Effector CD8-positive, alpha-beta T cell (primary cell): ENCODE data around the gene HSPB8.
"Not testable (repeated sequence)": the region's sequence is repeated elsewhere in the genome, so short reads cannot be mapped to it uniquely, and the experiment has no call there.

Experiments used
- DNase-seq: peaks from one replicate; lab custom pipeline; 2025; lab: John Stamatoyannopoulos, UW

The HSPB8 gene

DNA sequence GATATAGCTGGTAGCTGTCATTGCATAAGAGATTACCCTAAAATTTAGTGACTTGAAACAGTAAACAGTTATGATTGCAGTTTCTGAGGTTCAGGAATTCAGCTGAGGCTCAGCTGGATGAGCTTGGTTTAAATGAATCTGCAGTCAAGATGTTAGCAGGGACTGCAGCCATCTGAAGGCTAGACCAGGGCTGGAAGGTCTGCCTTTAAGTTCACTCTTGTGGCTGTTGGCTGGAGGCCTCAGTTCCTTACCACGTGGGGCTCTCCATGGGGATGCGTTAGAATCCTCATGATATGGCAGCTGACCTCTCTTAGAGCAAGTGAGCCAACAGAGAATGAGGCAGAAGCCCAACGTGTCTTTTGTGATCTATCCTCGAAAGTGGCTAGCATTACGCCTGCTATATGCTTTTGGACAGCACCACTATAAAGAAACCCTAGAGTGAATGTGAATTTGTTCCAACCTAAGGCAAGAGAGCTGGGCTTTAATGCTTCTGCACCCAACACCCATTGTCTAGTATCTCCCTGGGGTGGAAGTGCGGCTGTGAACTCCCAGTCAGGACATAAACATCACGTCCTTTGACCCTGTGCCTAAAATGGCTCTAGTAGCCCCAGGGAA, 26.0 kb downstream of the HSPB8 start:
- DNase-seq = no peak

GRCh38 chr12:119206348-119207062, 27.8 kb downstream of the HSPB8 start:
- DNase-seq = no peak

- DNase-seq = no peak
Measured at GRCh38 chr12:119207063-119207560, 28.4 kb downstream of the HSPB8 start.

DNA sequence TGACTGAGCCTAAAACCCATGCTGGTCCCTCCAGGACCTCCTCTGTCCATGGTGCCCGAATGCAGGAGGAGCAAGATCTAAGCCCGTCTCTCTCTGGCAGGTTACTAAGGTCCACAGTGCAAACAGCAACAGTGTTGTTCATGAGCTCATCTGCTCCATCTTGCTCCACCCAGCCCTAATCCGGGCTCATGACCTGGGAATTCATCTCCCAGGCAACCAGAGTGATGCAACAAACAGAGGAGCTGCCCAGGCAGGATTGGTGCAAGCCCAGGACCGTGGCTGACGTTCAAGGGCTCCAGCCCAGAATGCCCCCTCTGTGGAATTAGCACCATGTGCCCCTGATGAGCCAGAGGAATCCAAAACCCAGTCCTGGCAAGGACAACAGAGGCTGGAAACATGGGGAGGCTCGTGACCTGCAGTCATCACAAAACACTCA, 29.9 kb downstream of the HSPB8 start:
- no peak for DNase-seq

GRCh38 chr12:119211884-119212283, 33.2 kb downstream of the HSPB8 start:
- no peak for DNase-seq

DNA sequence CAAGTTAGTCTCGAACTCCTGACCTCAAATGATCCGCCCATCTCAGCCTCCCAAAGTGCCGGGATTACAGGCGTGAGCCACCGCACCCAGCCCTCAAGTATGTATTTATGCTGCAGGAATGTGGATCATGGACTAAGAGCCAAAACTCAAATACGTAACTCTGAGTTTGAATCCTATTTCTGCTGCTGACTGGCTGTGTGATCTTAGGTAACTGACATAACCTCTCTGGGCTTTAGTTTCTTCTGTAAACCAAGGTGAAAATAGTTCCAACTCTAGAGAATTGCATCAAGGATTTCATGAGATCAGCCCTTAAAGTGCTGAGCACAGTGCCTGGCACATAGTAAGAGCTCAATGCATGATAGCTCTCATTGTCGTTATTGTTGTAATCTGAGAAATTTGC, 37.4 kb downstream of the HSPB8 start:
- no peak for DNase-seq

GRCh38 chr12:119218875-119219274, 40.1 kb downstream of the HSPB8 start:
- DNase-seq = not testable (repeated sequence)

DNA sequence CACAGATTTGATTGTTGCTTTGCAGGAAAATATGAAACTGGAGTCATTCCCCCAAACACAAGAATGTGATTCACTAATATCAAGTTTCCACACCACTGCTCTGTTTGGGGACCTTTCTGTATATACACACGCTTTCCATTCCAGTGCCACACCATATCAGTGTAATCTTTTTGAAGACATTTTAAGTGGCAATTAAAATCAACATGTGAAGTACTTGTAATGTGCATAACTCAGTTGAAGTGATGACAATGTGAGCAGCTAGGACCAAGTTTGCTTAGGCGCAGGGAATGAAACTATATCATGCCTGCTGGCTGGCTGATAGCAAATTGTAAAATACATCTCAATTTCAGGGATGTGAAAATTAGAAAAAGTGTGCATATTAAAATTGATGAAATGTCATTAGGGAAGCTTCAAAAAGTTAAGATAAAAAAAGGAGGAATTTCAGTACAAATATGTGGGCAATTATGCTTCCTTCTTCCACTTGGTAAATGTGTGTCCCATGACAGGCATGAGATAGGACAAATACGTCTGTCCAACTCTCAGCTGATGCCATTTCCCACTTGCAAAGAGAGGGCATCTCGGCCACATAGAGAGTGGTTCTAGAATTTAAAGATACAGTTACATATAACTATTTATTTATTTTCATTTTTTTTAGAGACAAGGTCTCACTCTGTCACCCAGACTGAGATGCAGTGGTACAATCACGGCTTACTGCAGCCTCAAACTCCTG, 43.7 kb downstream of the HSPB8 start:
- no peak for DNase-seq

- DNase-seq = no peak
Measured at GRCh38 chr12:119225454-119225853, 46.7 kb downstream of the HSPB8 start.

DNA sequence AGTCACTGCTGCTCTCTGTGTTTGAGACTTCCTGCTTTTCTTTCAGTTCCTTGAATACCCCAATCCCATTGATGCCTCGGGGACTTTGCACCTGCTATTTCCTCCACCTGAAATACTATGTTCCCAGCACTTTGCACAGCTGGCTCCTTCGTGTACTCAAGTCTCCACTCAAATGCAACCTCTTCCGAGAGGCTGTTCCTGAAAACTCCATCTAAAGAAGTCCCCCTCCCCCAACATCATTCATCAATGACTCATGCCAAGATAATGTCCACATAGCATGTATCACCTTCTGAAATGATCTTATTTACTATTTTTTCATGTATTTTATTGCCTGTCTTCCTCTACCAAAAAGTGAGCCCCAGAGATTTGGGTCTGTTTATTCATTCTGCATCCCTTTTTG, 48.6 kb downstream of the HSPB8 start:
- no peak for DNase-seq

GRCh38 chr12:119229205-119229604, 50.5 kb downstream of the HSPB8 start:
- DNase-seq = no peak

- DNase-seq = no peak
Measured at GRCh38 chr12:119229837-119230236, 51.1 kb downstream of the HSPB8 start.

DNA sequence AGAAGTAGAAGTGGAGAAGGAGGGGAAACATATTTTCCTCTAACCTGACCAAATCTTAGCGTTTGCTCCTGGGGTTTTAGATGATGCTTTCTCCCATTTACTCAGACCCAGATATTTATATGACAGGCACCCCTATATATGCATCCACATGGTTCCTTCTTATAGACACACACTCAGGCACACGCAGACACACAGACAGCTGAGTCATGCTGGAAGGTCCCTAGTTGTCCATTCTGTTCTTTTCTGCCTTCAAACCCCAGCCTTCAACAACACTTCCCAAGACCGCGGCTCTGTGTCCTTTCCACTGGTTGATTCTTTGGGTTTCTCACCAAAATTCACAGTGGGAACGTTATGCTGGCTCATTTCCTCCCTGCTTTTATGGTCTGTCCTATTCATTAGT, 52.1 kb downstream of the HSPB8 start:
- no peak for DNase-seq

DNA sequence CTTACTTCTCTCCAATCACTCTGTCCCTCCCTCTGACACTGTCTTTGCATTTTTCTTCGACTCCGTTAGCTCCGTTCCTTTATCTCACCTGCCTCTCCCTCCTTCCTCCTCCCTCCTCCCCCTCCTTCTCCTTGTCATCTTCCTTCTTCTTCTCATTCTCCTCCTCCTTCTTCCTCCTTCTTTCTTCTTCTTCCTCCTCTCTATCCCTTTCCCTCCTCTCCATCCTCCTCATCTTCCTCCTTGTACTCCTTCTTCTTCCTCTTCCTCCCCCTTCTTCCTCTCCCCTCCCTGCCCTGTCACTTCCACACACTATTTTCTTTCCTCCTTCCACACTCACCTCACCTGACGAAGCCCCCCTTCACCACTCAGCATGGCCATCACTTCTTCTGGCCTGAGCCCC, 53.0 kb downstream of the HSPB8 start:
- no peak for DNase-seq

DNA sequence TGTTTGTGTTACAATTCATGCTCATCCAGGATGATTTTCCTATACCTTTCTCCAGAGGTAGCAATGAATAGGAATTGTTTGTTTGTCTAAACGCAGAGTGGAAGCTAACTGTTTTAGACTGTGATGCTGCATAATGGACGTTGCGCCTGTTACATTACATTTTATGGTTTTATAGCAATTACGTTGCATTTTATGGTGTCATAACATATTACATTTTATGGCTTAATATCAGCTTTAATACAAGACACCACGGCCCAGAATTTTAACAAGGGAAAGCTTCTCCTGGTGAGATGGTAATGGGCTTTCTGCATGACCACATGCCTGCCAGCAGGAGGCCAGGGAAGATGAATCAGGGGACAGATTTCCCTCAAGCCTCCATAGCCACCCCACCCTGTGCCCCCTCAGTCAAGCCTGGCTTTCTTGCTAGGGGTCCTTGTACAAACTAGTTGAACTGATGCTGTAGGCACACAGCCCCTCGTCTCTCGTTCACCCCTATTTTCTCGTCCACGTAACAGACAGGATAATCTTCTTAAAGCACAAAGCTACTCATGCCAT, 56.5 kb downstream of the HSPB8 start:
- no peak for DNase-seq

DNA sequence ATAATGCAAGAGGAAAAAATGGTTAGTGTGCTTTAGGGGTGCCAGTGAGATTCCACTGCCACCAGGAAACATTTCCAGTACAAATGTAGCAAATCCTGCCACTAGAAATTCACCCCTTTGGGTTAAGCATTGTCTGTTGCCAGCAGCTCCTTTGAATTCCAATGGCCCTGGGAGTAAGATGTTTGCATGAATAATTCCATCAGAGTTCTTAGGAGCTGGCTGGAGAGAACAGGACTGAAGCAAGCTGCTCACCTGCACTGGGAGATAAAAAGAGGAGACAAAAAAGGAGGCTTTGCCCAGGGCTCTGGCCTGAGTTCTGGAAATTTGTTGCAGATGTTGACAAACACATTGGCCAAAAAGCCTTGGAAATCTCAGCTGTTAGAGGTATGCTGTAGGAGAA, 57.6 kb downstream of the HSPB8 start:
- DNase-seq = no peak

DNA sequence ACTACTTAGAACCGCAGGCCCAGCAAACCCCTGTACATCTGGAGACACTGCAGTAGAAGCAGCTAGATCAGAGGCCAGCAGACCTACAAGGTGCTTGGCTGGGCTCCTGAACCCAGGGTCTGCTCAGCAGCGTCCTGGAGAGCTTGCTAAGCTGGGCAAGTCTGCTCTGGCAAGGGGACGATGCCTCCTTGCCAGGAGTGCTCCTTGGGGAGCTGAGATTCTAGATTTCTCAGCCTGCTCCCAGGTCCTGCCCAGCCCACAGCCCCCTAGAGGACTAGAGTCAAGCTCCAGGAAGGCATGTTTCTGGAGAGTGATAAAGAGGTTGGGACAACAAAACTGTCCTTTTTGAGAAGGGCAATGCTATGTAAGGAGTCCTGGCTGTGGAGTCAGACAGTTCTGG, 60.3 kb downstream of the HSPB8 start:
- DNase-seq = no peak

- DNase-seq = no peak
Measured at GRCh38 chr12:119241049-119241448, 62.3 kb downstream of the HSPB8 start.

DNA sequence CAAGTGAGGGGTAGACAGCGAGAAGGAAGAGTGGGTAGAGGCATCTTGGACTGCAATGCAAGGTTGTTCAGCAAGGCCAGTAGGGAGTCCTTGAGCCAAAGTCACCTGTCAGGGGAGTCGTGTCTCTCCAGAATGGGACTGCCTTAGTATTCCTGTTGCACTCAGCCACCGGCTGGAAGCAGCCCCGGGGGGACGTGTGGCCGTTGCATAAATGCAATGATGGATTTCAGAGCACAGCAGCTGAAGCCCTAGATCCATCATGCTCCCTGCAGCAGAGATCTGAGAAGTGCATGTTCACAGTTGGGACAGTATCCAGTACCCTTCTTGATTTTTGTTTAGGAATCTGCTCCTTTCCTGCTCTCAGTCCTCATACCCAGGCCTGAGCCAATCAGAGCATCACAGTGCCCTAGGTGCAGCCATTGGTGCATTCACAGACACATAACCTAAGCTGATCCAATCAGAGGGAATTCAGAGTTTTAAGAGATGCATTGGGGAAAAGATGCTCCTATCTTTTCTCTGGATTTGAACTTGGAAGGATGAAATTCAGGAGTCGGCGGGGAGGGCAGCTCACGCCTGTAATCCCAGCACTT, 62.9 kb downstream of the HSPB8 start:
- DNase-seq = no peak
